ENCODE results near the gene GRK5.

The GRK5 gene

DNA sequence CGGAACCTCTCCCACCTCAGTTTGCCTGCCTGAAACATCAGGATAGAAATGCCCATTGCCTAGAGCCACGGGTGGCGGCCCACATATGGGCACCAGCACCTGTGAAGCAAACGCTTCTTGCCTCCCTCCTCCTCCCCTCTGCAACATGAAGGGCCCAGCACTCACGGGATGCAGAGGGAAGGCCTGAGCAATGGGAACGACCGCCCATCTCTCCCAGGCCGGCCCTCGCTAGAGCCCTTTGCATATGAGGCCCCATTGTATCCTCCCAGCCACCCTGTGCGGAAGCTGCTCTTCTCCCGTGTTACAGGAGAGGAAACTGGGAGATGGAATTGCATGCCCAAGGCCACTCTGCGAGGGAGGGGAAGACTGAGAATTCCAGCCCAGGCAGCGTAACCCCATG, 246.9 kb downstream of the GRK5 start:
- Histone ChIP-seq H3K4me1 (ENCODE audit: insufficient read depth, low read length, poor library complexity, severe bottlenecking) (no peaks in the 10 kb centered on the region), H3K79me2 (ENCODE audit: insufficient read depth, low read length) (no peaks in the 10 kb centered on the region), H2AFZ (ENCODE audit: low read length) (no peak overlapping the region), H3K4me2 (ENCODE audit: low read depth, low read length, poor library complexity, severe bottlenecking) (no peak overlapping the region), H4K20me1 (ENCODE audit: insufficient read depth, low read length, poor library complexity, severe bottlenecking) (no peaks in the 10 kb centered on the region), H3K36me3 (ENCODE audit: insufficient read depth, low read length) (no peaks in the 10 kb centered on the region; the same call in 1 of the 2 replicates), H3K9ac (ENCODE audit: low read depth, low read length, poor library complexity, severe bottlenecking) (no peak overlapping the region), H3F3A (ENCODE audit: low read depth) (no peaks in the 10 kb centered on the region), H3K4me3 (ENCODE audit: low read length, poor library complexity, severe bottlenecking) (no peak overlapping the region), H3K27me3 (ENCODE audit: insufficient read depth, low read length, poor library complexity, severe bottlenecking) (no peaks in the 10 kb centered on the region), H3K9me3 (ENCODE audit: insufficient read depth, low read depth, low read length) (no peaks in the 10 kb centered on the region), H3K9me2 (replicated peaks; ENCODE audit: low read depth, low read length) (no peaks in the 10 kb centered on the region)
- TF ChIP-seq, protein P1, sequence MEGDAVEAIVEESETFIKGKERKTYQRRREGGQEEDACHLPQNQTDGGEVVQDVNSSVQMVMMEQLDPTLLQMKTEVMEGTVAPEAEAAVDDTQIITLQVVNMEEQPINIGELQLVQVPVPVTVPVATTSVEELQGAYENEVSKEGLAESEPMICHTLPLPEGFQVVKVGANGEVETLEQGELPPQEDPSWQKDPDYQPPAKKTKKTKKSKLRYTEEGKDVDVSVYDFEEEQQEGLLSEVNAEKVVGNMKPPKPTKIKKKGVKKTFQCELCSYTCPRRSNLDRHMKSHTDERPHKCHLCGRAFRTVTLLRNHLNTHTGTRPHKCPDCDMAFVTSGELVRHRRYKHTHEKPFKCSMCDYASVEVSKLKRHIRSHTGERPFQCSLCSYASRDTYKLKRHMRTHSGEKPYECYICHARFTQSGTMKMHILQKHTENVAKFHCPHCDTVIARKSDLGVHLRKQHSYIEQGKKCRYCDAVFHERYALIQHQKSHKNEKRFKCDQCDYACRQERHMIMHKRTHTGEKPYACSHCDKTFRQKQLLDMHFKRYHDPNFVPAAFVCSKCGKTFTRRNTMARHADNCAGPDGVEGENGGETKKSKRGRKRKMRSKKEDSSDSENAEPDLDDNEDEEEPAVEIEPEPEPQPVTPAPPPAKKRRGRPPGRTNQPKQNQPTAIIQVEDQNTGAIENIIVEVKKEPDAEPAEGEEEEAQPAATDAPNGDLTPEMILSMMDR (conservative IDR thresholded peaks at IDR 0.05; ENCODE audit: low read length), result no peak
- no peak for TF ChIP-seq EZH2phosphoT487 (IDR thresholded peaks at IDR 0.05; ENCODE audit: borderline replicate concordance)

DNA sequence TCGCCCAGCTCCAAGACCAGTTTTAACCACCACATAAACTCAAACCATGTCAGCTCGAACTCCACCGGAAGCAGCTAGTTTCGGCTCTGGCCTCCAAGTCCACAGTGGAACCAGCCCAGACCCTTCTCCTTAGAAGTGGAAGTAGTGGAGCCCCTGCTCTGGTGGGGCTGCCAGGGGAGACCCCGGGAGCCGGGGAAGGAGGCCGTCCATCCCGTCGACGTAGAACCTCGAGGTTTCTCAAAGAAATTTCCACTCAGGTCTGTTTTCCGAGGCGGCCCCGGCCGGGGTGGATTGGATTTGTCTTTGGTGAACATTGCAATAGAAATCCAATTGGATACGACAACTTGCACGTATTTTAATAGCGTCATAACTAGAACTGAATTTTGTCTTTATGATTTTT, 247.6 kb downstream of the GRK5 start:
- H2AFZ ChIP-seq (ENCODE audit: low read length), result no peak overlapping the region
- H3K79me2 ChIP-seq (ENCODE audit: insufficient read depth, low read length), result no peaks in the 10 kb centered on the region
- no peaks in the 10 kb centered on the region for H3K27me3 ChIP-seq (ENCODE audit: insufficient read depth, low read length, poor library complexity, severe bottlenecking)
- TF ChIP-seq, protein P1 (conservative IDR thresholded peaks at IDR 0.05; ENCODE audit: low read length), result no peak
- TF ChIP-seq EZH2phosphoT487 (IDR thresholded peaks at IDR 0.05; ENCODE audit: borderline replicate concordance), result no peak
- no peaks in the 10 kb centered on the region for H3K9me3 ChIP-seq (ENCODE audit: insufficient read depth, low read depth, low read length)
- no peak overlapping the region for H3K4me3 ChIP-seq (ENCODE audit: low read length, poor library complexity, severe bottlenecking)
- no peak overlapping the region for H3K9ac ChIP-seq (ENCODE audit: low read depth, low read length, poor library complexity, severe bottlenecking)
- H3K4me1 ChIP-seq (ENCODE audit: insufficient read depth, low read length, poor library complexity, severe bottlenecking), result no peaks in the 10 kb centered on the region
- H4K20me1 ChIP-seq (ENCODE audit: insufficient read depth, low read length, poor library complexity, severe bottlenecking), result no peaks in the 10 kb centered on the region
- no peaks in the 10 kb centered on the region; the same call in 1 of the 2 replicates for H3K36me3 ChIP-seq (ENCODE audit: insufficient read depth, low read length)
- no peaks in the 10 kb centered on the region for H3F3A ChIP-seq (ENCODE audit: low read depth)
- H3K9me2 ChIP-seq (replicated peaks; ENCODE audit: low read depth, low read length), result no peaks in the 10 kb centered on the region
- H3K4me2 ChIP-seq (ENCODE audit: low read depth, low read length, poor library complexity, severe bottlenecking), result no peak overlapping the region

DNA sequence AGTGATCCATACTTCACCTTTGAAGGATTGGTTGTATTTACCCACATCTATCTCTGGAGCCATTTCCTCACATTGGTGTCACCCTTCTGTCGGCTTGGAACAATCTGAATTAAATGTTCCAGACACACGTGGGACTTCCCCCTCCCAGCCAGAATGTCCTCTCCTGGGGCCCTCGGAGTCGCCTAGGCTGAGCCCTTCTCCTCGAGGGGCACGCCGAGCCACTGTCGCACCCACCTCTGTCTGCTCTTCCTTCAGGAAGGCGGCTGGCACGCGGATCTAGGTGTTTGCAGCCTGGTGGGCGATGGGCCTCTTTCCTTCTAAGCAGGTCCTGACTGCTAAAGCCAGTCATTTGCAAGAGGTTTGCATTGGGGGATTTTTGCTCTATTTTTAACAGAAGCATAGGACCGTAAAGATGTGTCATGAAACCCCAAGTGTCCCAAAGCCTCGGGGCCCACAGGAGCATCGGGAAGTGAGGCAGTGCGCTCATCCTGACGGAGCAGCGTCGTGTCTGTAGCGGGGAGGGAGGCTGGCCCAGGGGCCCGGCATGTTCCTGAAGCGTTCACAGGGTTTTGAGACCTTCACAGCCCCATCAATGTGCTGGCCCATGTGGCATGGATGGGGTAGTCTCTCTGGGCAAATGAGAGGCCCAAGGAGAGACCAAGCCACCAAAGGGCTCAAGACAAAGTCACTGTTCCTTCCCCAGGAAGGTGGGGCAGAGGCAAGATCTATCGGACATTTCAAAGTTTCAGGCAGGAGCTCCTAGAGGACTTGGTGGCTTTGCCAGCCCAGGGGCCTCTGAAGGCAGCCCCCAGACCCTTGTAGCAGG, 248.5 kb downstream of the GRK5 start:
- Histone ChIP-seq H3K27me3 (ENCODE audit: insufficient read depth, low read length, poor library complexity, severe bottlenecking) (no peaks in the 10 kb centered on the region), H3K4me2 (ENCODE audit: low read depth, low read length, poor library complexity, severe bottlenecking) (no peak overlapping the region), H3F3A (ENCODE audit: low read depth) (no peaks in the 10 kb centered on the region), H3K36me3 (ENCODE audit: insufficient read depth, low read length) (no peaks in the 10 kb centered on the region; the same call in 1 of the 2 replicates), H3K9me3 (ENCODE audit: insufficient read depth, low read depth, low read length) (no peaks in the 10 kb centered on the region), H3K4me3 (ENCODE audit: low read length, poor library complexity, severe bottlenecking) (no peak overlapping the region), H4K20me1 (ENCODE audit: insufficient read depth, low read length, poor library complexity, severe bottlenecking) (no peaks in the 10 kb centered on the region), H3K9me2 (replicated peaks; ENCODE audit: low read depth, low read length) (no peaks in the 10 kb centered on the region), H2AFZ (ENCODE audit: low read length) (no peak overlapping the region), H3K9ac (ENCODE audit: low read depth, low read length, poor library complexity, severe bottlenecking) (no peak overlapping the region), H3K4me1 (ENCODE audit: insufficient read depth, low read length, poor library complexity, severe bottlenecking) (no peaks in the 10 kb centered on the region), H3K79me2 (ENCODE audit: insufficient read depth, low read length) (no peaks in the 10 kb centered on the region)
- TF ChIP-seq, protein P1 (conservative IDR thresholded peaks at IDR 0.05; ENCODE audit: low read length), result no peak

Data from Loucy (cell line).